Muscle of leg (tissue), 11 donors: Measurements from ENCODE around the gene MINDY2. TPM values are rescaled to one million over a fixed set of nuclear protein-coding genes. Genes with fewer than 3 reads are reported as not detected.
"Not testable (repeated sequence)": the region's sequence is repeated elsewhere in the genome, so short reads cannot be mapped to it uniquely, and the experiment has no call there.

Experiments used
- DNase-seq: peaks from one replicate; pipeline ENCODE4 v3.0.0; 2013
- H3K27ac ChIP-seq: one replicate; pipeline ENCODE4 v1.5.1; 2013; ENCODE audit warnings: mild to moderate bottlenecking, low read length, control low read depth
- H3K27me3 ChIP-seq: one replicate; pipeline ENCODE4 v1.6.1; 2013; ENCODE audit warnings: low read length; ENCODE audit not compliant: control insufficient read depth, insufficient read depth
- H3K36me3 ChIP-seq: one replicate; pipeline ENCODE4 v1.6.1; 2013; ENCODE audit warnings: low read length; ENCODE audit not compliant: control insufficient read depth, insufficient read depth
- H3K4me1 ChIP-seq: one replicate; pipeline ENCODE4 v1.6.1; 2013; ENCODE audit warnings: low read length; ENCODE audit not compliant: control insufficient read depth, insufficient read depth
- H3K4me3 ChIP-seq: one replicate; pipeline ENCODE4 v1.5.1; 2013; ENCODE audit warnings: low read length, control low read depth
- H3K9me3 ChIP-seq: replicated peaks from 2 replicates; pipeline ENCODE4 v1.6.1; 2013; ENCODE audit warnings: low read depth, low read length; ENCODE audit not compliant: control insufficient read depth
- WGBS: methylation state at CpG from one replicate; pipeline ENCODE4 v1.1.5; 2013; ENCODE audit warnings: missing lambda C conversion rate; ENCODE audit not compliant: insufficient coverage; 5-methylcytosine and 5-hydroxymethylcytosine counted together
- polyA plus RNA-seq, 8 donors: library from polyadenylated mRNA; unstranded; fragments of 120-200 nt; gene quantifications; one replicate each; pipeline versions ENCODE4 v1.2.1 to v1.2.3, GENCODE V29; 2013; ENCODE audit warnings: inconsistent platforms in 1 of 8, low replicate concordance in 1 of 8; ENCODE audit not compliant: insufficient read length in 8 of 8, insufficient read depth in 1 of 8
- total RNA-seq: library from RNA; stranded (reverse); fragments of 120-200 nt; gene quantifications from one replicate; pipeline ENCODE4 v1.2.4, GENCODE V29; 2013

The MINDY2 gene
- total and polyA plus RNA-seq, 9 donors = 6.2 to 13.6 (median 8.5) TPM

DNA sequence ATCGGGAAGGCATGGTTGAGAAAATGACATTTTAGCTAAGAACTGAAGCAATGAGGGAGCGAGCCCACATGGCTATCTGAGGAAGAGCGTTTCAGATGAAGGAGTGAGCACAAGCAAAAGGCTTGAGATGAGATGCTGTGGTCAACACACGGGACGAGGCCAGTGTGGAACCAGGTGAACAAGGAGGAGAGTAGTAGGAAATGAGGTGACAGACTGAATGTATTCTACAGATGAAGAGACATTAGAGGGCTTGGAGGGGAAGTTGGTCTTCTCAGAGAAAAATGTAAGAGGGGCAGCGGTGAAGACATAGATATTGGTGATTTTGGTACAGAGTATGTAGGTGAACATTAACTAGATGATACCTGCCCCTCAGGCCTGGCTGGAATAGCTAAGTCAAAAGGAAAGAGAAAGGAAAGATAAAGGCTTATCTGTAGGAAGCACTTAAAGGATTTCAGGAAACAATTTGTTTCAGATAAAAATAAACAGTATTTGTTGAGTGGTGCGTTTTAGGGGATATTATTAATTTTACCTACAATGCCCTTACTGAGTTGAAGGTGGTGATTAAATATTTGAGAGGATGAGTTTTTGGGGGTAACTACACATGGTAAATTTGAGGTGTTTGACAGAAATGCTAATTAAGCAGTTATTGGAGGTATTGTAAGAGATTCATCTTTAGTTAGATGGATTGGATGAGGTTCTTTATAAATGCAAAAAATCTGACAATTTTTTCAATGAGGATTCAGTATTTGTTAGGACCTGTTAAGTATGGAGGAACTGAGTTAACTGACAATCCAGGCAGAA, 105.4 kb downstream of the MINDY2 start:
- H3K4me1 ChIP-seq = no peaks in the 10 kb centered on the region
- DNase-seq = no peak
- no peak overlapping the region for H3K4me3 ChIP-seq
- H3K9me3 ChIP-seq = no peaks in the 10 kb centered on the region
- H3K36me3 ChIP-seq = peaks cover 28% of the 10 kb centered on the region
- 84% methylated on average over 6 of the region's 7 CpGs for WGBS
- H3K27me3 ChIP-seq = no peaks in the 10 kb centered on the region
- H3K27ac ChIP-seq = no peak overlapping the region

DNA sequence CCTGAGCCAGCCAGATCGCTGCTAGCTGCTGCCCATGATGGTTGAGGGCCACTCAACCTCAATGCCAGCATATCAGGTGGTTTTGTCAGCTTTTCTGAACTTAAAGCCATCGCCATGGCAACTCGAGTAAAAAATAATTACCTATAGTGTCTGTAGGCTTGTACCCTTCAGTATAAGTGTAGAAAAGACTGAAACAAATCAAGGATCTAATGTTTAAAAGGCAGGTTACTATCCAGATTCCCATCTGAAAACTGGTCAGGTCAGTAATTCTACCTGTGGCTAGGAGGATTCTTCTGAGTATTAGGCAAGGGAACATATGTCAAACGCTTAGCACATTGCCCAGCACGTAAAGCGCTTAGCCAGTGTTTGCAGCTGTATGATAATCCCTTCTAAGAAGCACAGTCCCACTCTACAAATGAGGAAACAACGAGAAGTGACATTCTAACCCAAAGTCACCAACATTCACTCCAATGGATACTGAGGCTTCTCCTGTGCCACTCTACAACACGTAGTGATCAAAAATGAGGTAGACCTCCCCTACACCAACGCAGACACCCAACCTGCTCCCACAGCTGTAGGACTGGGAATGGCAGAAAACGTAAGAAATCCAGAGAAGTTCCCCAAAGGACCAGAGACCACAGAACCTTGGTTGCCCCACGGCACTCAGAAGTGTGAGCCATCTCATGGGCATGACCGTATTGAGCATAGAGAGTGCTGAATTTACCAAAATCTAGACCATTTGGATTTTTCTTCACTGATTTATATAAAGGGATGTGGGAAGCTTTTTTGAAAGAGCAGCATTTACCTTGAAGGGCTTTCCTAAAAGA, 107.1 kb downstream of the MINDY2 start:
- Histone ChIP-seq H3K36me3 (peaks cover 40% of the 10 kb centered on the region), H3K9me3 (no peaks in the 10 kb centered on the region), H3K4me3 (no peak overlapping the region), H3K4me1 (no peaks in the 10 kb centered on the region), H3K27ac (no peak overlapping the region), H3K27me3 (no peaks in the 10 kb centered on the region)
- DNase-seq = no peak
- 88% methylated on average over 5 of the region's 12 CpGs for WGBS

DNA sequence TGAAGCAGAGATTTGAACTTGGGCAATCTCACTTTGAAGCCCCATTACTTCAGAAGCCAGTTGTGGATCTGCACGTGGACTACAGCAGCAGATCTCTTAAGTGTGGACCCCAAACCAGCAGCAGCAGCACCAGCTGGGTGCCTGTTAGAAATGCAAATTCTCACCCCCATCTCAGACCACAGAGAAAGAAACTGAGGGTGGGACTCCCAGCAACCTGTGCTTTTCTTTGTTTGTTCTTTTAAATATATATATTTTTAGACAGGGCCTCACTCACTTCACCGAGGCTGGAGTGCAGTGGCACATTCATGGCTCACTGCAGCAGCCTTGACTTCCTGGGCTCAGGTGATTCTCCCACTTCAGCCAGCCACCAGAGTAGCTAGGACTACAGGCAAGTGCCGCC, 109.2 kb downstream of the MINDY2 start:
- Histone ChIP-seq H3K36me3 (peaks cover 54% of the 10 kb centered on the region), H3K4me3 (no peak overlapping the region), H3K27ac (no peak overlapping the region), H3K27me3 (no peaks in the 10 kb centered on the region), H3K9me3 (no peaks in the 10 kb centered on the region), H3K4me1 (no peaks in the 10 kb centered on the region)
- WGBS = 70% methylated on average over 2 of the region's 3 CpGs
- no peak for DNase-seq

DNA sequence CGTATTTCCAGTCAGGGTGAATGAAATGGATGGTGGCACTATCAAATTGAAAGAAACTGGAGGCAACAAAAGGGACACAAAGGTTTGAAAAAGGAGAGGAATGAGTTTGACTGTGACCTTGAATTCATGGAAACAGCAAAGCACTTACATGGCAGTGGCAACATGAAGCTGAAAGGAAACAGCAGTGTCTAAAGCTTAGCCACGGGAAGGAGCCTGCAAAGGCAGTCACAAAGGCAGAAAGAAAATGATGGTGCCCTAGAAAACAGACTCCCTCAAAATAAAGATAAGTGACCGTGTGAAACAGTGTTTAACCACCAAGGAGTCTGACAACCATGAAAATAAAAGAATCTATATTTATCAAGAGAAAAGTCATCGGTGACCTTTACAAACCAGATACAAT, 111.1 kb downstream of the MINDY2 start:
- Histone ChIP-seq H3K9me3 (no peaks in the 10 kb centered on the region), H3K27me3 (no peaks in the 10 kb centered on the region), H3K36me3 (peaks cover 62% of the 10 kb centered on the region), H3K4me3 (no peak overlapping the region), H3K27ac (no peak overlapping the region), H3K4me1 (no peaks in the 10 kb centered on the region)
- DNase-seq = no peak
- WGBS = 92% methylated on average over 1 of the region's 4 CpGs

DNA sequence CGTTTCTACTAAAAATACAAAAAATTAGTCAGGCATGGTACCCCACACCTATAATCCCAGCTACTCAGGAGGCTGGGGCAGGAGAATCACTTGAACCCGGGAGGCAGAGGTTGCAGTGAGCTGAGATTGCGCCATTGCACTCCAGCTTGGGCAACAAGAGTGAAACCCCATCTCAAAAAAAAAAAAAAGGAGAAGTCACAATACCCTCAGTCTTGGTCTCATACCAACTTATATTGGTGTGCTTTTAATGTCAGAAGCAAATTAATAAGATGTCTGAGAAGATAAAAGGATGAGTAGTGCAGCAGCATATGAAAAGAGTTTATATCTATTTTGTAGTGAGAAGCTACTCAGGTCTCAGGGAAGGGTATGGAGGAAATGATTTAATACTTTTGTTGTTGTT, 112.8 kb downstream of the MINDY2 start:
- H3K36me3 ChIP-seq = peaks cover 64% of the 10 kb centered on the region
- H3K27me3 ChIP-seq, H3K4me3 ChIP-seq, DNase-seq, H3K27ac ChIP-seq, H3K4me1 ChIP-seq, H3K9me3 ChIP-seq: not testable (repeated sequence)
- no CpG with 5 or more reads among the region's 3 CpGs for WGBS

DNA sequence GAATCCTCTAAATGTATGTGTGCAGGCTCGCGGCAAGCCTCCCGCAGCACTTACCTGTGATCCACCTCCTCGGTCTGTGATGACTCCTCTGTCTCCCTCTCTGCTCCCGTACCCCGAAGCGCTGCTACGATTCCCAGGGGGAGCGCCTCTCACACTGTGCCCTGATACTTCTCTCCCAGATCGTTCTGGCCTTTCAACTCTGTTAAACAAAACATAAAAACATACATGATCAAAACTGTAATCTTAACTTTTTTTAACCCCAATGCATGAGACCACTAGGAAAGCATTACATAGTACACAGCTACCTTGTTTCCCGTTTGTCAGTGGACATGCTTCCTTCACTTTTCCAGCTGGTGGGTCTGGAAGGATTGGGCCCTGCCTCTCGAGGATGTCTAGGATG, 115.8 kb downstream of the MINDY2 start:
- Histone ChIP-seq H3K27me3 (no peaks in the 10 kb centered on the region), H3K36me3 (peaks cover 47% of the 10 kb centered on the region), H3K9me3 (no peaks in the 10 kb centered on the region), H3K4me1 (no peaks in the 10 kb centered on the region), H3K27ac (no peak overlapping the region), H3K4me3 (no peak overlapping the region)
- no peak for DNase-seq
- WGBS = 97% methylated on average over 10 of the region's 12 CpGs

DNA sequence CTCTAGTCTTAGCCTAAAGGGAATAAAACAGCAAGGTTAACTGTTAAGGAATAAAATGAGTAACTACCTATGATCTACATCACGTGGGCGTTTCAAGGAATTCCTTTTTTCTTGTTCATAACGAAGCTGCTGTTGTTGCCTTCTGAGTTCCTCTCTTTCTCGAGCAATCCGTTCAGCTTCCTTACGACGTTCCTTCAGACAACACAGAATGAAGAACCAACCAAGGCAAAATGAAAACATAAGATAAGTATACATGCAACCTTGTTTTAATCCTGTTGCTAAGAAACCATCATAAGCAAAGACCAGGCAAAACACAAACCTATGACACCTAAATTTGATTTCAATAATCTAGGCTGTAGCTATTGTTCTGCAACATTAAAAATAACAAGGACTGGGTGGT, 118.3 kb downstream of the MINDY2 start:
- Histone ChIP-seq H3K4me1 (no peaks in the 10 kb centered on the region), H3K9me3 (no peaks in the 10 kb centered on the region), H3K27ac (no peak overlapping the region), H3K36me3 (peaks cover 36% of the 10 kb centered on the region), H3K27me3 (no peaks in the 10 kb centered on the region), H3K4me3 (no peak overlapping the region)
- no peak for DNase-seq
- WGBS = 83% methylated on average over 3 of the region's 7 CpGs

DNA sequence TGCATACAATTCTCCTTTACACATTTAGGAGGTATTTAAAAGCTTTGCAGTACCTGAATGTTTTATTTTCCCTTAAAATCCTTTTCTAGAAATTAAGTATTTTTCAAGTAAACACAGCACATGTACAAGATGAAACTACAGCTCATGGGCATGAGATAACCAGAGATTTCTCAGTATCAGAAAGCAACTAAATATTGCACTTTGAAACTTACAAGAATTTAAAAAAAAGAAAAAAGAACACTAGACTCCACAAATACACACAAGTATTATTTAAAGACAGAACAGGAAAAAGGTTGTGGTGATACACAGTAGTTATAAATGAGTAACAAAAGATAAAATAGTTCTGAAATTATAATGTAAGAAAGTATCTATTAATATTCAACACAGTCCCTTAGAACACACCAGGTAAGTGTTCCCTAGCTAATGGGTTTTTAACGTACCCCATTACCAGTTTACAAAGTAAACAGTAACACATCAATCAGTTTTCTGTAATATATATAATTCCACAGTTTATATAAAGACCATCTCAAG, 127.1 kb downstream of the MINDY2 start:
- no CpG with 5 or more reads among the region's 1 CpG for WGBS
- H3K4me3 ChIP-seq = no peak overlapping the region
- no peaks in the 10 kb centered on the region for H3K4me1 ChIP-seq
- H3K9me3 ChIP-seq = no peaks in the 10 kb centered on the region
- H3K27me3 ChIP-seq = no peaks in the 10 kb centered on the region
- DNase-seq = no peak
- H3K27ac ChIP-seq = no peak overlapping the region
- H3K36me3 ChIP-seq = peaks cover 25% of the 10 kb centered on the region

DNA sequence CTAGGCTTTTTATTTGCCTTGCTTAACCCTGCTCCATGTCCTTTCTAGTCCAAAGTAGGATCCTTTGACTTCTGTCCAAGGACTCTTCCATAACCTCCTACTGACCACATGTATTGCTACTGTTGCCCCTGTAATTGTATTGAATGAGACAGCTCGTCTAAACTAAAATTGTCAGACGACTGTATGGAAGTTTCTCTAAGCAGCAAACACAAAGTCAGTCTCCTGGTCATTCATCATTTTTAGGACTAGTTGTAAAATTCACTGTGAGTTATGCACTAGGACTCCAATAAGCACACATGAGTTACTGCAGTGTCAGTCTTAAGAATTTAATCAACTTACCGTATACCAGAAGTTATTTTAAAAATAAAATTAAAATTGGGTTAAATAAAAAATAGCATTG, 129.5 kb downstream of the MINDY2 start:
- WGBS = no CpG with 5 or more reads among the region's 3 CpGs
- Histone ChIP-seq H3K27ac (no peak overlapping the region), H3K9me3 (no peaks in the 10 kb centered on the region), H3K4me3 (no peak overlapping the region), H3K27me3 (no peaks in the 10 kb centered on the region), H3K36me3 (peaks cover 21% of the 10 kb centered on the region), H3K4me1 (no peaks in the 10 kb centered on the region)
- DNase-seq = no peak

DNA sequence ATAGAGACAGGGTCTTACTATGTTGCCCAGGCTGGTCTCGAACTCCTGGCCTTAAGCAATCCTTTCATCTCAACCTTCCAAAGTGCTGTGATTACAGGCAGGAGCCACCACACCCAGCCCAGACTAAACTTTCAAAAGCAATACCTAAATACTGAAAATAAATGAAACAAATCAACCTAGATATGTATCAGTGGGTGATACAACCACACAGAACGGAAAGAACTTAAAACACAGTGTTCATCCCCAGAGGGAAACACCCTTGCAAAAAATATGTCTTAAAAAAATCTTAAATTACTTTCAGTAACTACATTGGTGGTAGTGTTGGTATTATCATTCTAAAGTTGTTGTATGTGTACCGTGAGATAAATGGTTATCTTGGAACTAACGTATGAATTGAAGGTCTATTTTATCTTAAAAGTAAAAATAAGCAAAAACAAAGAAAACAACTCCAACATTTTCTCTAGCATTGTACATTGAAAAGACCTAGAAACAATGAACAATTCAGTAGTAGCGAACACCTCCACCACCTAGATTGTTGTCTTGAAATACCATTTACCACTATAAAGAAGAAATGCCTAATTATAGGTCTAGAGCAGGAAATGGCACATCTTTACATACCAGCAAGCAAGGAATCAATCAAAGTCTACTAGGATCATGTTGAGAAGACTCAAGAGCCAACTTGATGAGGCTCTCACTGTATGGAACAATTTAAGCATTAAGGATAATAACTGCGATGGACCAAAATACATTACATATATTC, 137.6 kb downstream of the MINDY2 start:
- Histone ChIP-seq H3K27me3 (no peaks in the 10 kb centered on the region), H3K27ac (no peak overlapping the region), H3K4me1 (no peaks in the 10 kb centered on the region), H3K9me3 (no peaks in the 10 kb centered on the region), H3K36me3 (peaks cover 15% of the 10 kb centered on the region), H3K4me3 (no peak overlapping the region)
- WGBS = no CpG with 5 or more reads among the region's 6 CpGs
- no peak for DNase-seq
